ENCODE measurements around the gene EPG5.

The EPG5 gene, protein sequence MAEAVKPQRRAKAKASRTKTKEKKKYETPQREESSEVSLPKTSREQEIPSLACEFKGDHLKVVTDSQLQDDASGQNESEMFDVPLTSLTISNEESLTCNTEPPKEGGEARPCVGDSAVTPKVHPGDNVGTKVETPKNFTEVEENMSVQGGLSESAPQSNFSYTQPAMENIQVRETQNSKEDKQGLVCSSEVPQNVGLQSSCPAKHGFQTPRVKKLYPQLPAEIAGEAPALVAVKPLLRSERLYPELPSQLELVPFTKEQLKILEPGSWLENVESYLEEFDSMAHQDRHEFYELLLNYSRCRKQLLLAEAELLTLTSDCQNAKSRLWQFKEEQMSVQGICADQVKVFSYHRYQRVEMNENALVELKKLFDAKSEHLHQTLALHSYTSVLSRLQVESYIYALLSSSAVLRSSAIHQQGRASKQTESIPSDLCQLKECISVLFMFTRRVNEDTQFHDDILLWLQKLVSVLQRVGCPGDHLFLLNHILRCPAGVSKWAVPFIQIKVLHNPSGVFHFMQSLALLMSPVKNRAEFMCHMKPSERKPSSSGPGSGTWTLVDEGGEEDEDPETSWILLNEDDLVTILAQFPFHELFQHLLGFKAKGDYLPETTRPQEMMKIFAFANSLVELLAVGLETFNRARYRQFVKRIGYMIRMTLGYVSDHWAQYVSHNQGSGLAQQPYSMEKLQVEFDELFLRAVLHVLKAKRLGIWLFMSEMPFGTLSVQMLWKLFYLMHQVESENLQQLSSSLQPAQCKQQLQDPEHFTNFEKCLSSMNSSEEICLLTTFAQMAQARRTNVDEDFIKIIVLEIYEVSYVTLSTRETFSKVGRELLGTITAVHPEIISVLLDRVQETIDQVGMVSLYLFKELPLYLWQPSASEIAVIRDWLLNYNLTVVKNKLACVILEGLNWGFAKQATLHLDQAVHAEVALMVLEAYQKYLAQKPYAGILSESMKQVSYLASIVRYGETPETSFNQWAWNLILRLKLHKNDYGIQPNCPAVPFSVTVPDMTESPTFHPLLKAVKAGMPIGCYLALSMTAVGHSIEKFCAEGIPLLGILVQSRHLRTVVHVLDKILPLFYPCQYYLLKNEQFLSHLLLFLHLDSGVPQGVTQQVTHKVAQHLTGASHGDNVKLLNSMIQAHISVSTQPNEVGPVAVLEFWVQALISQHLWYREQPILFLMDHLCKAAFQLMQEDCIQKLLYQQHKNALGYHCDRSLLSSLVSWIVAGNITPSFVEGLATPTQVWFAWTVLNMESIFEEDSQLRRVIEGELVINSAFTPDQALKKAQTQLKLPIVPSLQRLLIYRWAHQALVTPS (N-terminal part only)

DNA sequence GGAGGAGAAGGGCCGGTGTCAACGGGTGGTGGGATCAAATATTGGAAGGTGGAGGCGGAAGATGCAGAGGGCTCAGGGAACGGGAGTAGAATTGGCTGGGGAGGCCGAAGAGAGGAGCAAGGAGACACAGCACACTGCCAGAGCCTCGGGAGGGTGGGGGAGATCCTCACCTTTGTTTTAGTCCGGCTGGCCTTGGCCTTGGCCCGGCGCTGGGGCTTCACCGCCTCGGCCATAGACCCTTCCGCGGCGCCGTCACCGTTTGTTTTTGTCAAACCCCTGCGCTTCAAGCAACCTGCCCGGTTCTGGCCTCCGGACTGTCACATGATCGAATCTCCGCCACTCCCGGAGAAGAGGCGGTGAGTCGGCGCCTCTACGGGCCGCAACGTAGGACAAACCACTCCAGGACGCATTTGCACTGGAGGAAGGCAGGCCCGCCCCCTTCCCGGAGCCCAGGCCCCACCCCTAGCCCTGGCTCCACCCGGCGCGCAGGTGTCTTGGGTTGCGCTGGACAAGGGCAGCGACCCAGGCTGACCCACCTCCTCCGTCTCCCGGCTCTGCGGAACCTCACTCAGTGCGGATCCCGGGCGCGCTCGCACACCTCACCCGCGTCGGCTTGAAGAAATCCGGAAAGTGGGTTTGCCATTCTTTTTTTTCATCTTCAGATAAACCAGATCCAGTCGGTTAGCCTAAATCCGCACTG lies at the start of gene EPG5:
TSS of gene EPG5 (minus strand) at position 323 of the 700 bp plus-strand sequence. CDS start at position 233, 90 bp downstream.
- ATAC-seq (ENCODE audit: insufficient read depth, low read depth) (peak; percentile 93), DNase-seq (peak; percentile 94)
- Histone ChIP-seq H3K4me1 (ENCODE audit: insufficient read depth, low read length) (peaks cover 52% of the 10 kb centered on the region), H3K27ac (ENCODE audit: low read length) (peak within 1 kb of the TSS; percentile 68), H3K4me2 (ENCODE audit: insufficient read depth, low read length) (peak within 1 kb of the TSS; percentile 91), H3K79me2 (ENCODE audit: insufficient read depth, low read length) (peaks cover 38% of the 10 kb centered on the region), H3K9me3 (ENCODE audit: insufficient read depth, low read length, severe bottlenecking) (no peaks in the 10 kb centered on the region), H3K9ac (ENCODE audit: low read depth, low read length) (peak within 1 kb of the TSS; percentile 65), H3K27me3 (ENCODE audit: insufficient read depth, low read length, poor library complexity) (no peaks in the 10 kb centered on the region), H3K4me3 (ENCODE audit: low read depth in 1 of 2, low read length in 2 of 2) (peak within 1 kb of the TSS; percentile 47 to 80), H4K20me1 (ENCODE audit: insufficient read depth, low read length) (no peaks in the 10 kb centered on the region), H2AFZ (ENCODE audit: low read depth, low read length) (peak within 1 kb of the TSS; percentile 91), H3K36me3 (ENCODE audit: insufficient read depth, low read length) (no peaks in the 10 kb centered on the region; the same call in 1 of the 2 replicates)
- TF ChIP-seq, protein P1, sequence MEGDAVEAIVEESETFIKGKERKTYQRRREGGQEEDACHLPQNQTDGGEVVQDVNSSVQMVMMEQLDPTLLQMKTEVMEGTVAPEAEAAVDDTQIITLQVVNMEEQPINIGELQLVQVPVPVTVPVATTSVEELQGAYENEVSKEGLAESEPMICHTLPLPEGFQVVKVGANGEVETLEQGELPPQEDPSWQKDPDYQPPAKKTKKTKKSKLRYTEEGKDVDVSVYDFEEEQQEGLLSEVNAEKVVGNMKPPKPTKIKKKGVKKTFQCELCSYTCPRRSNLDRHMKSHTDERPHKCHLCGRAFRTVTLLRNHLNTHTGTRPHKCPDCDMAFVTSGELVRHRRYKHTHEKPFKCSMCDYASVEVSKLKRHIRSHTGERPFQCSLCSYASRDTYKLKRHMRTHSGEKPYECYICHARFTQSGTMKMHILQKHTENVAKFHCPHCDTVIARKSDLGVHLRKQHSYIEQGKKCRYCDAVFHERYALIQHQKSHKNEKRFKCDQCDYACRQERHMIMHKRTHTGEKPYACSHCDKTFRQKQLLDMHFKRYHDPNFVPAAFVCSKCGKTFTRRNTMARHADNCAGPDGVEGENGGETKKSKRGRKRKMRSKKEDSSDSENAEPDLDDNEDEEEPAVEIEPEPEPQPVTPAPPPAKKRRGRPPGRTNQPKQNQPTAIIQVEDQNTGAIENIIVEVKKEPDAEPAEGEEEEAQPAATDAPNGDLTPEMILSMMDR (IDR thresholded peaks at IDR 0.05; ENCODE audit: borderline replicate concordance, extremely low read depth, low read length, poor library complexity, severe bottlenecking): no peak
- TF ChIP-seq EZH2 (IDR thresholded peaks at IDR 0.05; ENCODE audit: borderline replicate concordance, low read depth, low read length, severe bottlenecking): no peak

DNA sequence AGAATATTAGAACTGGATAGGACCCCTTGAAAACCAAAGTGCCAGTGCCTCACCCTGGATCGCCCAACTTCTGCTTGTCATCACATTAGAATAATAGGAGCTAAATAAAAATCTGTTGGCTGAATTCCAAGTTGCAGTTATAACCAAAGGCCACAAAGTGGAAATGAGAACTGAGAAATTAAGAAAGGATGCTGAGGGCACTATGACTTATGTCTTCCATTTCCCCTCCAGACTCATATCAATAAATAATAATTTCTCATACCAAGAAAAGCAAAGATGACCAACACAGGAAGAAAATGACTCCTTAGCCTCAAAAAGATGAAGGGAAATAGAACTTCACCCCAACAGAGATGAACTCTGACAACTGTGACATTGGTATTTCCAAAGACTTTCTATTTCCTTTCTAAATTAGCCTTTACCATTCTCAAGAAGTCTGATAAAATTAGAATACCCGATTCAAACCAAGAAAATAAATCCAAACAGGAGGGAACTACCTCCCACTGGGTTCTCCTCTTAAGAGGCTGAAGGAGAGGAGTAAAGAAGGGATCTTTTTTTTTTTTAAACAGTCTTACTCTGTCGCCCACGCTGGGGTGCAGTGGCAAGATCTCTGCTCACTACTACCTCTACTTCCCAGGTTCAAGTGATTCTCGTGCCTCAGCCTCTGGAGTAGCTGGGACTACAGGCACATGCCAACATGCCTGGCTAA lies 46.5 kb upstream of the EPG5 start:
- Histone ChIP-seq H3K36me3 (ENCODE audit: insufficient read depth, low read length) (no peaks in the 10 kb centered on the region), H3K4me3 (ENCODE audit: low read depth in 1 of 2, low read length in 2 of 2) (no peak overlapping the region), H3K4me2 (ENCODE audit: insufficient read depth, low read length) (no peak overlapping the region), H3K27ac (ENCODE audit: low read length) (no peak overlapping the region), H3K9ac (ENCODE audit: low read depth, low read length) (no peak overlapping the region), H3K27me3 (ENCODE audit: insufficient read depth, low read length, poor library complexity) (no peaks in the 10 kb centered on the region), H3K9me3 (ENCODE audit: insufficient read depth, low read length, severe bottlenecking) (no peaks in the 10 kb centered on the region), H4K20me1 (ENCODE audit: insufficient read depth, low read length) (no peaks in the 10 kb centered on the region), H3K79me2 (ENCODE audit: insufficient read depth, low read length) (no peaks in the 10 kb centered on the region), H2AFZ (ENCODE audit: low read depth, low read length) (no peak overlapping the region), H3K4me1 (ENCODE audit: insufficient read depth, low read length) (no peaks in the 10 kb centered on the region)
- DNase-seq (no peak), ATAC-seq (ENCODE audit: insufficient read depth, low read depth) (no peak)
- no peak for TF ChIP-seq EZH2 (IDR thresholded peaks at IDR 0.05; ENCODE audit: borderline replicate concordance, low read depth, low read length, severe bottlenecking)
- TF ChIP-seq, protein P1 (IDR thresholded peaks at IDR 0.05; ENCODE audit: borderline replicate concordance, extremely low read depth, low read length, poor library complexity, severe bottlenecking): no peak

DNA sequence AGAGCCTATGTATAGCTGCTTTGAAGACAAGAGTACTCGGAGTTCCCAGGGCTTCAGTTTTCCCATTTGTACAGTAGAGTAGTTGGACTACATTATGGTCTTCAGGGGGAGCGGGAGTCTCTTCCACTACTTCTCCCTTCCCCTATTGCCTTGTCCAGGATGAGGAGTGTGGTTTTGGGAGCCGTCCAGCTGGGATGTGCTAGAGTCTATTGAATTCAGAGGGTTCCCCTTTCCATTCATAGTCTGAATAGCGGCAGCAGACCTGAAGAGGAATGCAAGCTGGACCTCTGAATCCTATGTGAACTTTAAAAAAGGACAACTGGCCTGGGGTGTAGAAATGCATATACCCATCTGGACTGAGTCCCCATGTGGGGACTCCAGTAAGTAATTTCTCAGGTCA lies 43.5 kb upstream of the EPG5 start:
- no peak overlapping the region for H3K9ac ChIP-seq (ENCODE audit: low read depth, low read length)
- H4K20me1 ChIP-seq (ENCODE audit: insufficient read depth, low read length): no peaks in the 10 kb centered on the region
- DNase-seq: no peak
- no peak overlapping the region for H3K4me3 ChIP-seq (ENCODE audit: low read depth in 1 of 2, low read length in 2 of 2)
- no peak for TF ChIP-seq EZH2 (IDR thresholded peaks at IDR 0.05; ENCODE audit: borderline replicate concordance, low read depth, low read length, severe bottlenecking)
- H3K27me3 ChIP-seq (ENCODE audit: insufficient read depth, low read length, poor library complexity): no peaks in the 10 kb centered on the region
- no peaks in the 10 kb centered on the region for H3K9me3 ChIP-seq (ENCODE audit: insufficient read depth, low read length, severe bottlenecking)
- H3K4me2 ChIP-seq (ENCODE audit: insufficient read depth, low read length): no peak overlapping the region
- H2AFZ ChIP-seq (ENCODE audit: low read depth, low read length): no peak overlapping the region
- no peak for ATAC-seq (ENCODE audit: insufficient read depth, low read depth)
- no peaks in the 10 kb centered on the region for H3K4me1 ChIP-seq (ENCODE audit: insufficient read depth, low read length)
- H3K79me2 ChIP-seq (ENCODE audit: insufficient read depth, low read length): no peaks in the 10 kb centered on the region
- H3K36me3 ChIP-seq (ENCODE audit: insufficient read depth, low read length): no peaks in the 10 kb centered on the region
- no peak overlapping the region for H3K27ac ChIP-seq (ENCODE audit: low read length)

Data from DND-41 (cell line).